Transverse colon (tissue), 4 donors: ENCODE data around the gene MTHFD1. TPM values are rescaled to one million over a fixed set of nuclear protein-coding genes. Genes with fewer than 3 reads are reported as not detected.

Source experiments
- DNase-seq: peaks from one replicate; pipeline ENCODE4 v3.0.0-alpha.2; 2019
- H3K27ac ChIP-seq, 4 donors: fragments of 200-600 bp; sonication (generic); 2 replicates each; pipeline ENCODE4 v1.5.1; 2016 to 2018; ENCODE audit warnings: inconsistent platforms in 4 of 4
- H3K27me3 ChIP-seq: fragments of 200-600 bp; sonication (generic); 2 replicates; pipeline ENCODE4 v1.5.1; 2017; ENCODE audit warnings: inconsistent platforms
- H3K36me3 ChIP-seq, 4 donors: fragments of 200-600 bp; sonication (generic); 2 replicates each; pipeline ENCODE4 v1.5.1; 2017 to 2019; ENCODE audit warnings: inconsistent platforms in 4 of 4
- H3K4me1 ChIP-seq, 4 donors: fragments of 200-600 bp; sonication (generic); 2 replicates each; pipeline ENCODE4 v1.5.1; 2017 to 2020; ENCODE audit warnings: inconsistent platforms in 4 of 4
- H3K4me3 ChIP-seq, 4 donors: fragments of 200-600 bp; sonication (generic); 1 replicate in 1 of 4; 2 replicates in 3 of 4; pipeline versions ENCODE4 v1.5.1 to v1.6.1; 2017 to 2019; ENCODE audit warnings: inconsistent platforms in 4 of 4
- H3K9me3 ChIP-seq, 2 donors: fragments of 200-600 bp; sonication (generic); 2 replicates each; pipeline ENCODE4 v1.5.1; 2017 to 2019; ENCODE audit warnings: inconsistent platforms in 2 of 2
- EP300 ChIP-seq: sonication (generic); formaldehyde crosslinking; IDR thresholded peaks from one replicate; pipeline ENCODE4 v1.6.1; 2017; ENCODE audit warnings: antibody characterized with exemption, low read depth
- POLR2A ChIP-seq: fragments of 450-650 bp; IDR thresholded peaks from one replicate; pipeline ENCODE4 v1.6.1; 2016; ENCODE audit warnings: antibody characterized with exemption, mild to moderate bottlenecking, moderate library complexity
- POLR2AphosphoS5 ChIP-seq, 3 donors: sonication (generic); formaldehyde crosslinking; IDR thresholded peaks; one replicate each; pipeline ENCODE4 v1.6.1; 2016; ENCODE audit warnings: antibody characterized with exemption in 3 of 3
- WGBS, 2 donors: methylation state at CpG; one replicate each; pipeline ENCODE4 v1.1.5; 2018; ENCODE audit warnings: low coverage in 1 of 2; 5-methylcytosine and 5-hydroxymethylcytosine counted together
- in situ Hi-C, 4 donors: fragments of 200-750 bp; cut with MboI; loops; one replicate each; pipeline versions ENCODE4 v1.15.0 to v1.15.1; 2017; ENCODE audit warnings: low sequenced_read_pairs in 3 of 4, low pct_ligation_motif_present in 1 of 4, low pct_unique_long_range_greater_than_20kb in 1 of 4
- intact Hi-C: fragments of 100-400 bp; cut with DNase I; formaldehyde crosslinking; loops from one replicate; pipeline ENCODE4 v1.15.1; 2023; ENCODE audit warnings: low total_unique reads
- total RNA-seq, 4 donors: library from RNA; depleted of rRNA; stranded (reverse); fragments of >200 nt; gene quantifications; one replicate each; pipeline ENCODE4 v1.1.0, GENCODE V29; 2016
- TF ChIP-seq, protein P1 (sequence below), 5 experiments: fragments of 200-600 bp in 3 of 5; fragments of 450-650 bp in 2 of 5; sonication (generic) in 3 of 5; IDR thresholded peaks; 1 replicate in 2 of 5; 2 replicates in 3 of 5; pipeline ENCODE4 v1.5.1; 2016 to 2017; ENCODE audit warnings: antibody characterized with exemption in 5 of 5, inconsistent platforms in 3 of 5, mild to moderate bottlenecking in 2 of 5, moderate library complexity in 1 of 5

Gene MTHFD1
- total RNA-seq, 4 donors from 2014 or later: 20.5 to 92.0 (median 37.7) TPM

DNA sequence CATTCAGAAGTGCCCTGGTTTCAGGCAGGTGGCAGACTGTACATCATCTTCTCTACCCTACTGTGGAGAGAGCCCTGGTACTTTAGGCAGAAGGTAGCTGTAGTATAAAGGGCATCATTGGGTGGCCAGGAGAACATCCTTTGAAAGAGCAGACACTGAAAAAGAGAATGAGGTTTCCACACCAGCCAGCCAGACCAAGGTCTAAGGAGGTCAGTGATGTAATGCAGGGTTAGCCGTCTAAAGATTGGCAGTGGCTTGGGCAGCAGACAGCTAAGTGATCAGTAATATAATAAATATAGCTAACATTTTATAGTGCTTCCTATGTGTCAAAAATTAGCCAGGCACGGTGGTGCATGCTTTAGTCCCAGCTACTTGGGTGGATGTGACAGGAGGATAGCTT, 103.5 kb downstream of the MTHFD1 start:
- in situ Hi-C loops (loop anchor here in 1 of 4 donors (25.0 kb wide), 1 partner anchor 154 kb away; no protein-coding TSS in a partner anchor), intact Hi-C loops (no loop called here)
- Histone ChIP-seq H3K4me1 (peaks cover 0 to 8% (median 0%) of the 10 kb centered on the region in 4 donors), H3K36me3 (peaks cover 0 to 11% (median 5%) of the 10 kb centered on the region in 4 donors), H3K9me3 (no peaks in the 10 kb centered on the region), H3K4me3 (no peak overlapping the region), H3K27me3 (no peaks in the 10 kb centered on the region), H3K27ac (no peak overlapping the region)
- WGBS, 2 donors: 88 to 89% methylated on average over 2 of the region's 2 CpGs
- no peak for DNase-seq
- TF ChIP-seq, protein P1, sequence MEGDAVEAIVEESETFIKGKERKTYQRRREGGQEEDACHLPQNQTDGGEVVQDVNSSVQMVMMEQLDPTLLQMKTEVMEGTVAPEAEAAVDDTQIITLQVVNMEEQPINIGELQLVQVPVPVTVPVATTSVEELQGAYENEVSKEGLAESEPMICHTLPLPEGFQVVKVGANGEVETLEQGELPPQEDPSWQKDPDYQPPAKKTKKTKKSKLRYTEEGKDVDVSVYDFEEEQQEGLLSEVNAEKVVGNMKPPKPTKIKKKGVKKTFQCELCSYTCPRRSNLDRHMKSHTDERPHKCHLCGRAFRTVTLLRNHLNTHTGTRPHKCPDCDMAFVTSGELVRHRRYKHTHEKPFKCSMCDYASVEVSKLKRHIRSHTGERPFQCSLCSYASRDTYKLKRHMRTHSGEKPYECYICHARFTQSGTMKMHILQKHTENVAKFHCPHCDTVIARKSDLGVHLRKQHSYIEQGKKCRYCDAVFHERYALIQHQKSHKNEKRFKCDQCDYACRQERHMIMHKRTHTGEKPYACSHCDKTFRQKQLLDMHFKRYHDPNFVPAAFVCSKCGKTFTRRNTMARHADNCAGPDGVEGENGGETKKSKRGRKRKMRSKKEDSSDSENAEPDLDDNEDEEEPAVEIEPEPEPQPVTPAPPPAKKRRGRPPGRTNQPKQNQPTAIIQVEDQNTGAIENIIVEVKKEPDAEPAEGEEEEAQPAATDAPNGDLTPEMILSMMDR (IDR thresholded peaks at IDR 0.05): no peak
- TF ChIP-seq POLR2A (no peak), EP300 (no peak), POLR2AphosphoS5 (IDR thresholded peaks at IDR 0.05) (no peak)

DNA sequence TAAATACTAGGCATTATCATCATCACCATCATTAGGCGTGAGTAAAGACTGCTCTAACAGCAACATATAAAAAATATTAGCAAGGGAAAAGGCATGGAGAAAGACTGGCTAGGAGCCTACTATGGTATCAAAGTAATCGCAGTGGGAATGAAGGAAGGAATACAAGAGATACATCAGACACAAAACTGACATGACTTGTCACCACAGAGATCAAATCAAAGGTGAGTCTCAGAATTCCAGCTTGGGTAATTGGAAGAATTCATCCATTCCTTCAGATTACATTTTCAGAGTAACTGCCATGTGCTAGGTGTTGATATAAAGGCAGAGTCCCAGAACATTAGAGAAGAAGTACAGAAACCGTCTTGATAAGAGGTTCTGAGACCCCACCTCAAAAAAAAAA, 105.3 kb downstream of the MTHFD1 start:
- Histone ChIP-seq H3K4me3 (no peak overlapping the region), H3K27me3 (no peaks in the 10 kb centered on the region), H3K4me1 (peaks cover 0 to 6% (median 0%) of the 10 kb centered on the region in 4 donors), H3K36me3 (peaks cover 0 to 9% (median 2%) of the 10 kb centered on the region in 4 donors), H3K27ac (no peak overlapping the region), H3K9me3 (no peaks in the 10 kb centered on the region)
- in situ Hi-C loops: loop anchor here in 1 of 4 donors (25.0 kb wide), 1 partner anchor 156 kb away; no protein-coding TSS in a partner anchor
- DNase-seq: no peak
- WGBS, 2 donors: 94 to 97% methylated on average over 3 of the region's 3 CpGs
- intact Hi-C loops: no loop called here
- TF ChIP-seq POLR2AphosphoS5 (IDR thresholded peaks at IDR 0.05): no peak
- TF ChIP-seq, protein P1 (IDR thresholded peaks at IDR 0.05): no peak
- no peak for TF ChIP-seq EP300
- no peak for TF ChIP-seq POLR2A

DNA sequence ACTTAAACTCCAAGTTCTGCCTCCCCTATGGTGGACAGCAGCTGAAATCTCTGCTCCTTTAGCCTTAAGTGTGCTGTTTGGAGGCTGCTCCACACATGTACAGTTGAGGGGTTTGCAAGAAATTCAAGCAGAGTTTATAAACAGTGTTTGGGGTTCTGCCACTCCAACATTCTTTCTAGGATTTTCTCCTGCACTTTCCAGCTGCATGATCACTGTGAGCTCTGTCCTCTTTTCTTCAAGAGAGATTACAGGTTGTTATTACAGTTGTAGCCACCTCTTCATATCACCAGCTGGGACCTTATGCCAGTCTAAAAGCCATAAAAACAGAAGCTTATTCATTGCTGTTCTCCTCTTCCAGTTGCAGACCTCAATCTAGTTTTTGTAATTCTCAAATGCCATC, 107.1 kb downstream of the MTHFD1 start:
- no peaks in the 10 kb centered on the region for H3K9me3 ChIP-seq
- peaks cover 0 to 11% (median 5%) of the 10 kb centered on the region in 4 donors for H3K4me1 ChIP-seq
- H3K4me3 ChIP-seq: no peak overlapping the region
- no peaks in the 10 kb centered on the region for H3K27me3 ChIP-seq
- intact Hi-C loops: no loop called here
- DNase-seq: no peak
- in situ Hi-C loops: loop anchor here in 1 of 4 donors (25.0 kb wide), 1 partner anchor 158 kb away; no protein-coding TSS in a partner anchor
- TF ChIP-seq, protein P1 (IDR thresholded peaks at IDR 0.05): no peak
- no peak for TF ChIP-seq POLR2A
- no peak for TF ChIP-seq EP300
- no peak for TF ChIP-seq POLR2AphosphoS5 (IDR thresholded peaks at IDR 0.05)
- no peaks in the 10 kb centered on the region for H3K36me3 ChIP-seq
- no peak overlapping the region for H3K27ac ChIP-seq

DNA sequence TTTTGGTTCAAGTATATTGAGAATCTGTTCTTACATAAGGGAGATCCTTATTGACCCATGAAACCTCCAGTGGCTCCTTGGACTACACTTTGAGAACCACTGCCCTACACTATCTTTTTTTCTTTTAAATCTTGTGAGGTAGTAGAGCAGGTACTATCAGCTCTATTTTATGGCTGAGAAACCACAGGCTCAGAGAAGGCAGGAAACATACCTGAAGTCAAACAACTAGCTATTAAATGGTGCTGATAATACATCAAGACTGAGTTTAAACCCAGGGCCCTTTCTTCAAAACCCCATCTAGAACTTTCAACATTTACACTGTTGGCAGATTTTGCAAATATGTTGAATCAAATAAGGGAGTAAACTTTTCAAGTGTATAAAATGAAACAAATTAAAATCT, 108.6 kb downstream of the MTHFD1 start:
- intact Hi-C loops (no loop called here), in situ Hi-C loops (loop anchor here in 1 of 4 donors (25.0 kb wide), 1 partner anchor 159 kb away; no protein-coding TSS in a partner anchor)
- Histone ChIP-seq H3K4me1 (peaks cover 5 to 26% (median 20%) of the 10 kb centered on the region in 4 donors), H3K36me3 (no peaks in the 10 kb centered on the region), H3K4me3 (no peak overlapping the region), H3K27me3 (no peaks in the 10 kb centered on the region), H3K27ac (no peak overlapping the region), H3K9me3 (no peaks in the 10 kb centered on the region)
- no peak for DNase-seq
- TF ChIP-seq, protein P1 (IDR thresholded peaks at IDR 0.05): no peak
- no peak for TF ChIP-seq POLR2AphosphoS5 (IDR thresholded peaks at IDR 0.05)
- TF ChIP-seq POLR2A: no peak
- no peak for TF ChIP-seq EP300
